ENCODE measurements around the gene RIMBP2.
"Not testable (repeated sequence)": the region's sequence is repeated elsewhere in the genome, so short reads cannot be mapped to it uniquely, and the experiment has no call there.

Gene RIMBP2

GRCh38 chr12:130602251-130602650, 113.8 kb downstream of the RIMBP2 start:
- in situ Hi-C loops (cut with HindIII; ENCODE audit: low pct_ligation_motif_present, low pct_unique_long_range_greater_than_20kb, low sequenced_read_pairs) = no loop called here
- DNase-seq = no peak

GRCh38 chr12:130601327-130601726, 114.8 kb downstream of the RIMBP2 start:
- in situ Hi-C loops (cut with HindIII; ENCODE audit: low pct_ligation_motif_present, low pct_unique_long_range_greater_than_20kb, low sequenced_read_pairs) = no loop called here
- no peak for DNase-seq

- no peak for DNase-seq
- in situ Hi-C loops (cut with HindIII; ENCODE audit: low pct_ligation_motif_present, low pct_unique_long_range_greater_than_20kb, low sequenced_read_pairs) = no loop called here
Observed at GRCh38 chr12:130596241-130596640, 119.9 kb downstream of the RIMBP2 start.

GRCh38 chr12:130595566-130595965, 120.5 kb downstream of the RIMBP2 start:
- DNase-seq = no peak
- in situ Hi-C loops (cut with HindIII; ENCODE audit: low pct_ligation_motif_present, low pct_unique_long_range_greater_than_20kb, low sequenced_read_pairs) = no loop called here

- in situ Hi-C loops (cut with HindIII; ENCODE audit: low pct_ligation_motif_present, low pct_unique_long_range_greater_than_20kb, low sequenced_read_pairs) = no loop called here
- DNase-seq = no peak
Observed at GRCh38 chr12:130593056-130593455, 123.0 kb downstream of the RIMBP2 start.

- no peak for DNase-seq
- in situ Hi-C loops (cut with HindIII; ENCODE audit: low pct_ligation_motif_present, low pct_unique_long_range_greater_than_20kb, low sequenced_read_pairs) = no loop called here
Observed at GRCh38 chr12:130592641-130593040, 123.5 kb downstream of the RIMBP2 start.

- DNase-seq = no peak
- in situ Hi-C loops (cut with HindIII; ENCODE audit: low pct_ligation_motif_present, low pct_unique_long_range_greater_than_20kb, low sequenced_read_pairs) = no loop called here
Observed at GRCh38 chr12:130591736-130592135, 124.4 kb downstream of the RIMBP2 start.

- no peak for DNase-seq
Observed at GRCh38 chr12:130590685-130591084, 125.4 kb downstream of the RIMBP2 start.

GRCh38 chr12:130589540-130590317, 126.4 kb downstream of the RIMBP2 start:
- no peak for DNase-seq
- in situ Hi-C loops (cut with HindIII; ENCODE audit: low pct_ligation_motif_present, low pct_unique_long_range_greater_than_20kb, low sequenced_read_pairs) = no loop called here

More at GRCh38 chr12:130590685-130591084, 125.4 kb downstream of the RIMBP2 start:
- in situ Hi-C loops (cut with HindIII; ENCODE audit: low pct_ligation_motif_present, low pct_unique_long_range_greater_than_20kb, low sequenced_read_pairs) = no loop called here

GRCh38 chr12:130588696-130589539, 127.2 kb downstream of the RIMBP2 start:
- in situ Hi-C loops (cut with HindIII; ENCODE audit: low pct_ligation_motif_present, low pct_unique_long_range_greater_than_20kb, low sequenced_read_pairs) = no loop called here
- DNase-seq = no peak

- DNase-seq = no peak
- in situ Hi-C loops (cut with HindIII; ENCODE audit: low pct_ligation_motif_present, low pct_unique_long_range_greater_than_20kb, low sequenced_read_pairs) = no loop called here
Observed at GRCh38 chr12:130587966-130588365, 128.1 kb downstream of the RIMBP2 start.

- DNase-seq; in situ Hi-C loops (cut with HindIII; ENCODE audit: low pct_ligation_motif_present, low pct_unique_long_range_greater_than_20kb, low sequenced_read_pairs): not testable (repeated sequence)
Observed at GRCh38 chr12:130584475-130584874, 131.6 kb downstream of the RIMBP2 start.

- no peak for DNase-seq
- in situ Hi-C loops (cut with HindIII; ENCODE audit: low pct_ligation_motif_present, low pct_unique_long_range_greater_than_20kb, low sequenced_read_pairs) = no loop called here
Observed at GRCh38 chr12:130583800-130584199, 132.3 kb downstream of the RIMBP2 start.

- in situ Hi-C loops (cut with HindIII; ENCODE audit: low pct_ligation_motif_present, low pct_unique_long_range_greater_than_20kb, low sequenced_read_pairs) = no loop called here
- DNase-seq = no peak
Observed at GRCh38 chr12:130583317-130583716, 132.8 kb downstream of the RIMBP2 start.

GRCh38 chr12:130582286-130582685, 133.8 kb downstream of the RIMBP2 start:
- in situ Hi-C loops (cut with HindIII; ENCODE audit: low pct_ligation_motif_present, low pct_unique_long_range_greater_than_20kb, low sequenced_read_pairs) = no loop called here
- DNase-seq = no peak

- no peak for DNase-seq
- in situ Hi-C loops (cut with HindIII; ENCODE audit: low pct_ligation_motif_present, low pct_unique_long_range_greater_than_20kb, low sequenced_read_pairs) = no loop called here
Observed at GRCh38 chr12:130581782-130582181, 134.3 kb downstream of the RIMBP2 start.

GRCh38 chr12:130579231-130579630, 136.9 kb downstream of the RIMBP2 start:
- in situ Hi-C loops (cut with HindIII; ENCODE audit: low pct_ligation_motif_present, low pct_unique_long_range_greater_than_20kb, low sequenced_read_pairs) = no loop called here
- DNase-seq = no peak

GRCh38 chr12:130577351-130577750, 138.7 kb downstream of the RIMBP2 start:
- in situ Hi-C loops (cut with HindIII; ENCODE audit: low pct_ligation_motif_present, low pct_unique_long_range_greater_than_20kb, low sequenced_read_pairs) = no loop called here
- no peak for DNase-seq

GRCh38 chr12:130576371-130576816, 139.7 kb downstream of the RIMBP2 start:
- in situ Hi-C loops (cut with HindIII; ENCODE audit: low pct_ligation_motif_present, low pct_unique_long_range_greater_than_20kb, low sequenced_read_pairs) = no loop called here
- DNase-seq = no peak

- DNase-seq = no peak
- in situ Hi-C loops (cut with HindIII; ENCODE audit: low pct_ligation_motif_present, low pct_unique_long_range_greater_than_20kb, low sequenced_read_pairs) = no loop called here
Observed at GRCh38 chr12:130574402-130574801, 141.7 kb downstream of the RIMBP2 start.
